COR-L47 (cell line): Measurements from ENCODE around the gene PPFIBP1.
"Not testable (repeated sequence)": the region's sequence is repeated elsewhere in the genome, so short reads cannot be mapped to it uniquely, and the experiment has no call there.

Experiments
- DNase-seq: peaks from one replicate; lab custom pipeline; 2025; lab: John Stamatoyannopoulos, UW

PPFIBP1 gene

GRCh38 chr12:27542628-27543027 lies 18.6 kb downstream of the PPFIBP1 start:
- no peak for DNase-seq

- not testable (repeated sequence) for DNase-seq
Measured at GRCh38 chr12:27544858-27545257, 20.9 kb downstream of the PPFIBP1 start.

- no peak for DNase-seq
Measured at GRCh38 chr12:27545665-27546064, 21.7 kb downstream of the PPFIBP1 start.

GRCh38 chr12:27547592-27547991 lies 23.6 kb downstream of the PPFIBP1 start:
- no peak for DNase-seq

- DNase-seq: no peak
Measured at GRCh38 chr12:27548301-27549199, 24.5 kb downstream of the PPFIBP1 start.

- no peak for DNase-seq
Measured at GRCh38 chr12:27549236-27549800, 25.3 kb downstream of the PPFIBP1 start.

GRCh38 chr12:27549801-27550652 lies 26.0 kb downstream of the PPFIBP1 start:
- peak; percentile 25 for DNase-seq

GRCh38 chr12:27550653-27550975 lies 26.6 kb downstream of the PPFIBP1 start:
- DNase-seq: no peak

- no peak for DNase-seq
Measured at GRCh38 chr12:27551172-27551840, 27.3 kb downstream of the PPFIBP1 start.

GRCh38 chr12:27552235-27552634 lies 28.2 kb downstream of the PPFIBP1 start:
- DNase-seq: no peak

- DNase-seq: no peak
Measured at GRCh38 chr12:27552886-27553560, 29.0 kb downstream of the PPFIBP1 start.

- DNase-seq: no peak
Measured at GRCh38 chr12:27553941-27554340, 29.9 kb downstream of the PPFIBP1 start.

- DNase-seq: no peak
Measured at GRCh38 chr12:27554421-27555186, 30.6 kb downstream of the PPFIBP1 start.

GRCh38 chr12:27555361-27555760 lies 31.4 kb downstream of the PPFIBP1 start:
- DNase-seq: no peak

- no peak for DNase-seq
Measured at GRCh38 chr12:27555925-27556778, 32.1 kb downstream of the PPFIBP1 start.

GRCh38 chr12:27560126-27560525 lies 36.1 kb downstream of the PPFIBP1 start:
- DNase-seq: no peak

- DNase-seq: no peak
Measured at GRCh38 chr12:27561535-27562350, 37.7 kb downstream of the PPFIBP1 start.

GRCh38 chr12:27564612-27565213 lies 40.7 kb downstream of the PPFIBP1 start:
- DNase-seq: no peak

- no peak for DNase-seq
Measured at GRCh38 chr12:27566159-27566558, 42.2 kb downstream of the PPFIBP1 start.
